HG03060 (cell line): ENCODE measurements around the gene F2R.
A peak's percentile ranks its signal among the peaks of the same experiment; 100 is the strongest.

ENCODE experiments used
- ATAC-seq: cut with Tn5 transposase; IDR thresholded peaks from one replicate; pipeline ENCODE4 v1.9.1; 2021; ENCODE audit warnings: low read depth, moderate number of reproducible peaks; ENCODE audit not compliant: unreplicated experiment

Gene F2R

GRCh38 chr5:76690037-76690679 lies 25.8 kb upstream of the F2R start:
- ATAC-seq, result no peak

GRCh38 chr5:76690704-76691466 lies 25.0 kb upstream of the F2R start:
- ATAC-seq, result no peak

- no peak for ATAC-seq
Observed at GRCh38 chr5:76691467-76692273, 24.3 kb upstream of the F2R start.

- ATAC-seq, result no peak
Observed at GRCh38 chr5:76692274-76692540, 23.7 kb upstream of the F2R start.

GRCh38 chr5:76692651-76693050 lies 23.3 kb upstream of the F2R start:
- no peak for ATAC-seq

GRCh38 chr5:76693141-76693540 lies 22.8 kb upstream of the F2R start:
- no peak for ATAC-seq

GRCh38 chr5:76694317-76694716 lies 21.6 kb upstream of the F2R start:
- no peak for ATAC-seq

- ATAC-seq, result no peak
Observed at GRCh38 chr5:76695346-76695745, 20.6 kb upstream of the F2R start.

- no peak for ATAC-seq
Observed at GRCh38 chr5:76696251-76696650, 19.7 kb upstream of the F2R start.

- no peak for ATAC-seq
Observed at GRCh38 chr5:76697670-76698069, 18.3 kb upstream of the F2R start.

GRCh38 chr5:76700571-76700970 lies 15.4 kb upstream of the F2R start:
- ATAC-seq, result no peak

GRCh38 chr5:76701298-76701697 lies 14.6 kb upstream of the F2R start:
- no peak for ATAC-seq

GRCh38 chr5:76703707-76704106 lies 12.2 kb upstream of the F2R start:
- no peak for ATAC-seq

GRCh38 chr5:76704131-76704663 lies 11.7 kb upstream of the F2R start:
- no peak for ATAC-seq

GRCh38 chr5:76705574-76705973 lies 10.4 kb upstream of the F2R start:
- no peak for ATAC-seq

- no peak for ATAC-seq
Observed at GRCh38 chr5:76709762-76710161, 6.2 kb upstream of the F2R start.

- peak; percentile 47 for ATAC-seq
Observed at GRCh38 chr5:76710991-76711390, 4.9 kb upstream of the F2R start.

- ATAC-seq, result no peak
Observed at GRCh38 chr5:76714751-76715485, 1.0 kb upstream of the F2R start.

GRCh38 chr5:76715486-76715735 lies 515 bp upstream of the F2R start:
- ATAC-seq, result no peak

GRCh38 chr5:76716456-76717157 lies 681 bp downstream of the F2R start:
- no peak for ATAC-seq
